ENCODE data around the gene ZNF579.
"Not testable (repeated sequence)": the region's sequence is repeated elsewhere in the genome, so short reads cannot be mapped to it uniquely, and the experiment has no call there.

Gene ZNF579

DNA sequence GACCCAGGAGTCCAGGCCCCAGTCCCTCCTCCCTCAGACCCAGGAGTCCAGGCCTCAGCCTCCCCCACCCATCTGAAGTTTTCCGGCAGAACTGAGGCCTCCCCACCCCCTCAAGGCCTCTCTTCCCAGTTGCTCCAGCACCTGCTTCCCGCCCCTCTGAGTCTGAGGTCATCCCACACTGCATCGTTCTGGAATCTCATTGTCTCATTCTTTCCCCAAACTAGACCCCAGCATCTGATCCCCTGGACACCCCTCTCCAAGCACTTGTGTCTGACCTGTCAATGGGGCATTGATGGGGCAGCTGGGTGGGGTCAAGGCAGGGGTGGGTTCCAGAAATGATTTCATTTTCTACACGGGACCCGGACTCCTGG is 42.9 kb downstream of the ZNF579 start:
- DNase-seq, result no peak

DNA sequence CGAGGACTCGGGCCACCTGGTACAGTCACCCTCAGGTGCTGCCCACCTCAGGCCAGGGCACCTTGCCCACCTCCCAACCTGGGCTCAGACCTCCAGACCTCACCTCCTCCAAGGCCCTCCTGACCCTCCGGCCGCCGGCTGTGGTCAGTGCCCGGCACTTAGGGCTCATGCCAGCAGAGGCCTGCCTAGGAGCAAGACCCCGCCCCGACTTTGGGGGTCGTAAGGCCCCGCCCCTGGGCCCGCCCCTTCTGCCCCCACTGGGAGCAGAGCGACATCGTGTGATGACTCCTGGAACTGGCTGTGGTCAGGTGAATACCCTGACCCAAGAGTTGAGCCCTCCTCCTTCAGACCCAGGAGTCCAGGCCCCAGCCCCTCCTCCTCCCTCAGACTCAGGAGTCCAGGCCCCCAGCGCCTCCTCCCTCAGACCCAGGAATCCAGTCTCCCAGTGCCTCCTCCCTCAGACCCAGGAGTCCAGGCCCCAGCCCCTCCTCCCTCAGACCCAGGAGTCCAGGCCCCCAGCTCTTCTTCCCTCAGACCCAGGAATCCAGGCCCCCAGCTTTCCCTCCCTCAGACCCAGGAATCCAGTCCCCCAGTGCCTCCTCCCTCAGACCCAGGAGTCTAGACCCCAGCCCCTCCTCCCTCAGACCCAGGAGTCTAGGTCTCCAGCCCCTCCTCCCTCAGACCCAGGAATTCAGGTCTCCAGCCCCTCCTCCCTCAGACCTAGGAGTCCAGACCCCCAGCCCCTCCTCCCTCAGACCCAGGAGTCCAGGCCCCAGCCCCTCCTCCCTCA is 43.5 kb downstream of the ZNF579 start, which contains the start of gene SBK2:
Gene SBK2, minus strand, starts transcription at position 183 of the 790 bp plus-strand sequence. CDS start 839 bp downstream, outside the sequence.
- DNase-seq, result no peak

DNA sequence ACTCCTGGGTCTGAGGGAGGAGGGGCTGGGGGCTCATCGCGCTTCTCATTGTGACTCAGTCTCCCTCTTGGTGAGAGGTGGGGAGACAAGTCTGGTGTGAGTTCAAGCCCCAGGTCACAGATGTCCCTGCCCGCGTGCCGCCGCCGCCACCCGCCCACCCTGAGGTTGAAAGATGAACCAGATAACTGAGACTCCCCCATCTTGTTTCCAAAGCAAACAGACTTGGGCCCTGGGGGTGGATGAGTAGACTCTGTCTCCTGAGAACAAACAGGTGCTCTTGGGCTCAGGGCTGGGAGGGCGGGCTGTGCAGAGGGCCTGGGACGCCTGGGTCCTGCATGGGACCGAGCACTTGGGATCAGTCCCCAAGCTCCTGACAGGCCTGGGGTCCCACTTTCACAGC is 44.3 kb downstream of the ZNF579 start:
- DNase-seq, result no peak

DNA sequence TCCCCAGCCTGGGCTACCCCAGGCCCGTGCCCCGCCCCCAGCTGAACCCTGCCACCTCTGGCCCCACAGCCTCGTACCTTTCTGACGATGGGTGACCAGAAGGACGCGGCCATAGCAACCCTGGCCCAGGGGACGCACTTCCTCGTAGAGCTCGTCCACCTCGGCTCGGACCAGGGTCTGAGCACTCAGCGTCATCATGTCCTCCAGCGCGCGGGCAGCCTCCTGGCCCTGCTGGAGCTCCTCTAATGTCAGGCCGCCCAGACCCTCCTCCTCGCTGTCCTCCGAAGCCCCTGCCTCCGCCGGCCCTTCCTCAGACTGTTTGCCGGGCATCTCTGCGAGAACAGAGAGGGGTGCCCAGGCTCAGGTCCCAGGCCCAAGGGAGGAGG is 44.7 kb downstream of the ZNF579 start:
- DNase-seq, result no peak

DNA sequence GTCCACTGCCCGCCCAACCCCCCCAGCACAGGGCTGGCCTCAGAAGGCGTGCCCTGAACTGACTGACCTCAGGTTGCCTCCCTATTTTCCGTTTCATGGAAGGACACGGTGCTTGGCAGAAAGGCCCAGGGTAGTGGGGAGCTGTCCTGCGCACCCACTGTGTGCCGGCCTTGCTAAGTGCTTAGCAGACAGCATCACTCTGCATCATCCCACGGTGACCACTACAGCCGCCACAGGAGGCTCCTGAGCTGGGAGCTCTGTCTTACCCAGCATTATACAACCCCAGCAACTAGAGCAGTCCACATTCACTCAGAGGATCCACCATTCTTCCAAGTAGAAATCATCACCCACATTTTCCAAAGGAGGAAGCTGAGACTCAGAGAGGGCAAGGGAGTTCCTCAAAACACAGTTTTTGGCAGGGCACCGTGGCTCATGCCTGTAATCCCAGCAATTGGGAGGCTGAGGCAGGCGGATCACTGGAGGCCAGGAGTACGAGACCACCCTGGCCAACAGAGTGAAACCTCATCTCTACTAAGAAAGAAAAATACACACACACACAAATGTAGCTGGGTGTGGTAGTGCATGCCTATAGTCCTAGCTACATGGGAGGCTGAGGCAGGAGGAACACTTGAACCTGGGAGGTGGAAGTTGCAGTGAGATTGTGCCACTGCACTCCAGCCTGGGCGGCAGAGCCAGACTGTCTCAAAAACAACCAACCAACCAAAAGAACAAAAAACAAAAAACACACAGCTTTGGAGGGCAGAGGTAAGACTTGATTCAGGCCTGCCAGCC is 45.3 kb downstream of the ZNF579 start:
- DNase-seq, result no peak

DNA sequence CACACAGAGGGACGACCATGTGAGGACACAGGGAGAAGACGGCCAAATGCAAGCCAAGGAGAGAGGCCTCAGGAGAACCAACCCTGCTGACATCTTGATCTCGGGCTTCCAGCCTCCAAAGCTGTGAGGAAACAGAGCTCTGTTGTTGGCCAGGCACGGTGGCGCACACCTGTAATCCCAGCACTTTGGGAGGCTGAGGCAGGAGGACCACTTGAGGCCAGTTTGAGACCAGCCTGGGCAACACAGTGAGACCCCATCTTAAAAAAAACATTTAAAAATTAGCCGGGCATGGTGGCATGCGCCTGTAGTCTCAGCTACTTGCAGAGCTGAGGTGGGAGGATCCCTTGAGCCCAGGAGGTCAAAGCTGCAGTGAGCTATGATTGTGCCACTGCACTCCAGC is 46.4 kb downstream of the ZNF579 start:
- not testable (repeated sequence) for DNase-seq

DNA sequence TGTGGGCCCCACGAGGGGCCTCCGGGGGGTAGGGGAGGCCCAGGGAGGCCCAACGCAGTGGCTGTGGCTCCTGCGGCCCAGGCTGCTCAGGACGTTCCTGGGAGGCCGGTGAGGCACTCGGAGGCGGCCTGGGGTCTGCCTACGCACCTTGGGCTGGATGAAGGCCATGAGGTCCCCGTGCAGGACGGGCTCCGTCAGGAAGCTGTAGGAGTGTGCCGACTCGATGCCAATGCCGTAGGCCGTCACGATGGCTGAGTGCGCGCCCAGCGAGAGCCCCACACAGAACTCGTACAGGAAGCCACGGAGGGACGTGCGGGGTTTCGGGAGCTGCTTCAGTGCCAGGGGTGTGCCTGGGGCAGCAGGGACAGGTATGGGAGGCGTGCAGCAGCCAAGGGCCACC is 49.7 kb downstream of the ZNF579 start:
- DNase-seq, result no peak

DNA sequence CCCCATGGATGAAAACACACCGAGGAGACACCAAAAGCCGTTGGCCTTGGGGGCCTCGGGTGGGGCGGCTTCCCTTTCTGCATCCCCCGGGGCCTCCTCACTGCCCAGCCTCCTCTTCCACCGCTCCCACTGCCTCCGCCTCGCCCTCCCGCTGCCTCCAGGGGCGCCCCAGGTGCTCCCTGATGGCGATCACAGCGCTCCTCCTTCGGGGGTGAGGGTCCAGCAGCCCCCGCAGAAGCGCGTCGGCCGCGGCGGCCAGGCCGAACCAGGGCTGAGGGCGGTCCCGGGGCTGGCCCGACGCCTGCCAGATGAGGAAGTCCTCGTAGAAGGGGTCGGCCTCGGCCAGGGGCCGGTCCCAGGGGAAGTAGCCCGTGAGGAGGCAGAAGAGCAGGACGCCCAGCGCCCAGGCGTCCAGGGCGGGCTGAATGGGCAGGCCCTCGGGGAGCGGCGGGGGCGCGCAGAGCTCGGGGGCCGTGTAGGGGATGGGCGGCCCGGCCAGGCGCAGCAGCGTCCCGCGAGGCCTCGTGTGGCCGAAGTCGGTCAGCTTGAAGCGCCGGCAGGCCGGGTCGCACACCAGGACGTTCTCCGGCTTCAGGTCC is 50.9 kb downstream of the ZNF579 start:
- DNase-seq, result no peak

DNA sequence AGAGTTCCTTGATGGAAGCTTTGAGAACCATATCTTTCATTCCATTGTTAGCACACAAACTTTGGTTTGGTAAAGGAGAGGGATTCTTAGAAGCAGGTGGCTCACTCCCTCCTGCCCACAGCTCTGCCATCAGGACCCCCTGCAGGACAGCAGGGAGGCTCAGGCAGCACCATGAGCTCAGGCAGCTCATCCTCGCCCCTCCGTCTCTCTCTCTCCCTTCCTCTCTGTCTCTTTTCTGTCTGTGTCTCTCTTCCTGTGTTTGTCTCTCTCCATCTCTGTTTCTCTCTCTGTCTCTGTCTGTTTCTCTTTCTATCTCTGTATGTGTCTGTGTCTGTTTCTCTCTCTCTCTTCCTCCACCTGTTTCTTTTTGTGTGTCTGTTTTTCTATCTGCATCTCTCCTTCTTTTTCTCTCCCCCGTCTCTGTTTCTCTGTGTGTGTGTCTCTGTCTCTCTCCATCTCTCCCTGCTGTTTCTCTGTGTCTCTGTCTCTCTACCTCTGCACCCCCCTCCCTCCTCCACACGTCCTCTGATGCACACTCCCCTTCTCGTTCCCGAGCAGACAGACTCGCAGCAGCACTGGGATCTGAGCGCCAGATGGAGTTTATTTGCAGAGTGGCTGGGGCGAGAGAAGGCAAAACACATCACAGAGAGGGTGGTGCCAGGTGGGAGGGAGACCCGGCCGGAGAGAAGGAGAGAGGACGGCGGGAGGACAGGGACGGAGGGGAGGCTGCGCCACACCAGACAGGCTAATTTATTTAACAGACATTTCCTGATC is 52.4 kb downstream of the ZNF579 start:
- peak; percentile 37 to 81 for DNase-seq

DNA sequence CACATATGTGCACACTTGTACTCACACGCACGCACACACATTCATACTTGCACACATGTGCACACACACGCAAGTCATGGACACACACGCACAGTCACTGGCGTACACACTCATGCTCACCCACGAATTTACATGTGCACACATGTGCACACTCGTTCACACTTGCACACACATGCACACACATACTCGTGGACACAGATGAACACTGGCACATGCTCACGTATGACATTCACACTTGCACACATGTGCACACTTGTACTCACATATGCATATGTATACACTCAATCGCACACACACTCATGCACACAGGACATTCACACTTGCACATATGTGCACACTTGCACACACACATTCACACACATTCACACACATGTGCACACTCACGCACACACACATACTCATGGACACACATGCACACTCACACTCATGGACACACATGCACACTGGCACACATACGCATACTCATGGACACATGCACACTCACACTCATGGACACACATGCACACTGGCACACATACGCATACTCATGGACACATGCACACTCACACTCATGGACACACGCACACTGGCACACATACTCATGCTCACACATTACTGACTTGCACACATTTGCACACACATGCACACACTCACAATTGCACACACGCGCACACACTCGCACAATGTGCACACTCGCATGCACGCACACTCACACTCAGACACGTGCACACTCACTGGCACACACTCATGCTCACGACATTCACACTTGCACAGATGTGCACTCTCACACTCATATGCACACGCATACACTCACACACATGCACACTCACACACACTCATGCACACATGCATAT is 53.2 kb downstream of the ZNF579 start:
- no peak for DNase-seq
